GM18502 (cell line): ENCODE data around the gene LRP1-AS.

ENCODE experiments used
- ATAC-seq: cut with Tn5 transposase; IDR thresholded peaks from one replicate; pipeline ENCODE4 v1.9.1; 2021; ENCODE audit warnings: mild to moderate bottlenecking; ENCODE audit not compliant: unreplicated experiment, poor library complexity

The LRP1-AS gene

GRCh38 chr12:57181072-57181471 lies 33.7 kb upstream of the LRP1-AS start:
- no peak for ATAC-seq

- no peak for ATAC-seq
Observed at GRCh38 chr12:57180321-57180989, 33.0 kb upstream of the LRP1-AS start.

GRCh38 chr12:57179331-57180086 lies 32.1 kb upstream of the LRP1-AS start:
- no peak for ATAC-seq

GRCh38 chr12:57178213-57178612 lies 30.8 kb upstream of the LRP1-AS start:
- ATAC-seq, result no peak

- ATAC-seq, result no peak
Observed at GRCh38 chr12:57177354-57177753, 29.9 kb upstream of the LRP1-AS start.

GRCh38 chr12:57176846-57177245 lies 29.4 kb upstream of the LRP1-AS start:
- no peak for ATAC-seq

GRCh38 chr12:57176139-57176477 lies 28.7 kb upstream of the LRP1-AS start:
- ATAC-seq, result no peak

- no peak for ATAC-seq
Observed at GRCh38 chr12:57175428-57176138, 28.2 kb upstream of the LRP1-AS start.

GRCh38 chr12:57173683-57174082 lies 26.3 kb upstream of the LRP1-AS start:
- no peak for ATAC-seq

GRCh38 chr12:57173089-57173488 lies 25.7 kb upstream of the LRP1-AS start:
- ATAC-seq, result no peak

- no peak for ATAC-seq
Observed at GRCh38 chr12:57171668-57172067, 24.2 kb upstream of the LRP1-AS start.

GRCh38 chr12:57170927-57171326 lies 23.5 kb upstream of the LRP1-AS start:
- no peak for ATAC-seq

- no peak for ATAC-seq
Observed at GRCh38 chr12:57170408-57170807, 23.0 kb upstream of the LRP1-AS start.

- no peak for ATAC-seq
Observed at GRCh38 chr12:57169969-57170368, 22.6 kb upstream of the LRP1-AS start.

GRCh38 chr12:57169046-57169795 lies 21.8 kb upstream of the LRP1-AS start:
- ATAC-seq, result no peak

GRCh38 chr12:57168058-57168457 lies 20.6 kb upstream of the LRP1-AS start:
- no peak for ATAC-seq

GRCh38 chr12:57166971-57167371 lies 19.6 kb upstream of the LRP1-AS start:
- ATAC-seq, result no peak

- ATAC-seq, result no peak
Observed at GRCh38 chr12:57165741-57166140, 18.3 kb upstream of the LRP1-AS start.

GRCh38 chr12:57164966-57165625 lies 17.7 kb upstream of the LRP1-AS start:
- no peak for ATAC-seq

GRCh38 chr12:57164454-57164853 lies 17.0 kb upstream of the LRP1-AS start:
- ATAC-seq, result no peak
